ENCODE measurements around the gene ZNF740.

The ZNF740 gene

DNA sequence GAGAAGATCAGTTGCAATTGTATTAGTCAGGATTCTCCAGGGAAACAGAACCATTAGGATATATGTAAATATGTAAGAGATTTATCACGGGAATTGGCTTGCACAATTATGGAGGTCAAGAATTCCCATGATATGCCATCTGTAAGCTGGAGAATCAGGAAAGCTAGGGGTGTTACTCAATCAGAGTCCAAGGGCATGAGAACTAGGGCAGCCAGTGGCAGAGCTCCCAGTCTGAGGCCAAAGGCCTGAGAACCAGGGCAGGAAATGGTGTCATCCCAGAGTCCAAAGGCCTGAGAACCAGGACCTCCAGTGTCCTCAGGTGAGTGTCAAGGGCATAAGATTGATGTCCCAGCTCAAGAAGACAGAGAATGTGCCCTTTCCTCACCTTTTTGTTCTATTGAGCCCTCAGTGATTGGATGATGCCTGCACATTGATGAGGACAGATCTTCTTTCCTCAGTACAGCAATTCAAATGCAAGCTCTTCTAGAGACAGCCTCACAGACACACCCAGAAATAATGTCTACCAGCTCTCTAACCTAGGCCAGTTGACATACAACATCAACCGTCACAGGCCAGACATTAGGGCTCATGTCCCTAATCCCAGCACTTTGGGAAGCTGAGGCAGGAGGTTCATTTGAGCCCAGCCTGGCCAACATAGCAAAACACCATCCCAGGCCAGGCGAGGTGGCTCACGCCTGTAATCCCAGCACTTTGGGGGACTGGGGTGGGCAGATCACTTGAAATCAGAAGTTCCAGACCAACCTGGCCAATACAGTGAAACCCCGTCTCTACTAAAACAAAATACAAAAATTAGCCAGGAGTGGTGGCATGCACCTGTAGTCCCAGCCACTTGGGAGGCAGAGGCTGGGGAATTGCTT is 34.9 kb upstream of the ZNF740 start:
- TF ChIP-seq RAD21 (IDR thresholded peaks at IDR 0.05; ENCODE audit: low read depth) (no peak), TEAD4 (IDR thresholded peaks at IDR 0.05) (no peak), FOXM1 (IDR thresholded peaks at IDR 0.05; ENCODE audit: borderline replicate concordance, low read depth) (no peak), CREB1 (IDR thresholded peaks at IDR 0.05; ENCODE audit: low read depth) (no peak), NFIC (IDR thresholded peaks at IDR 0.05) (no peak), EP300 (IDR thresholded peaks at IDR 0.05; ENCODE audit: borderline replicate concordance) (no peak), EGR1 (IDR thresholded peaks at IDR 0.05) (no peak)
- TF ChIP-seq, protein P1, sequence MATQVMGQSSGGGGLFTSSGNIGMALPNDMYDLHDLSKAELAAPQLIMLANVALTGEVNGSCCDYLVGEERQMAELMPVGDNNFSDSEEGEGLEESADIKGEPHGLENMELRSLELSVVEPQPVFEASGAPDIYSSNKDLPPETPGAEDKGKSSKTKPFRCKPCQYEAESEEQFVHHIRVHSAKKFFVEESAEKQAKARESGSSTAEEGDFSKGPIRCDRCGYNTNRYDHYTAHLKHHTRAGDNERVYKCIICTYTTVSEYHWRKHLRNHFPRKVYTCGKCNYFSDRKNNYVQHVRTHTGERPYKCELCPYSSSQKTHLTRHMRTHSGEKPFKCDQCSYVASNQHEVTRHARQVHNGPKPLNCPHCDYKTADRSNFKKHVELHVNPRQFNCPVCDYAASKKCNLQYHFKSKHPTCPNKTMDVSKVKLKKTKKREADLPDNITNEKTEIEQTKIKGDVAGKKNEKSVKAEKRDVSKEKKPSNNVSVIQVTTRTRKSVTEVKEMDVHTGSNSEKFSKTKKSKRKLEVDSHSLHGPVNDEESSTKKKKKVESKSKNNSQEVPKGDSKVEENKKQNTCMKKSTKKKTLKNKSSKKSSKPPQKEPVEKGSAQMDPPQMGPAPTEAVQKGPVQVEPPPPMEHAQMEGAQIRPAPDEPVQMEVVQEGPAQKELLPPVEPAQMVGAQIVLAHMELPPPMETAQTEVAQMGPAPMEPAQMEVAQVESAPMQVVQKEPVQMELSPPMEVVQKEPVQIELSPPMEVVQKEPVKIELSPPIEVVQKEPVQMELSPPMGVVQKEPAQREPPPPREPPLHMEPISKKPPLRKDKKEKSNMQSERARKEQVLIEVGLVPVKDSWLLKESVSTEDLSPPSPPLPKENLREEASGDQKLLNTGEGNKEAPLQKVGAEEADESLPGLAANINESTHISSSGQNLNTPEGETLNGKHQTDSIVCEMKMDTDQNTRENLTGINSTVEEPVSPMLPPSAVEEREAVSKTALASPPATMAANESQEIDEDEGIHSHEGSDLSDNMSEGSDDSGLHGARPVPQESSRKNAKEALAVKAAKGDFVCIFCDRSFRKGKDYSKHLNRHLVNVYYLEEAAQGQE (IDR thresholded peaks at IDR 0.05; ENCODE audit: low read depth): no peak
- TF ChIP-seq, protein P2, sequence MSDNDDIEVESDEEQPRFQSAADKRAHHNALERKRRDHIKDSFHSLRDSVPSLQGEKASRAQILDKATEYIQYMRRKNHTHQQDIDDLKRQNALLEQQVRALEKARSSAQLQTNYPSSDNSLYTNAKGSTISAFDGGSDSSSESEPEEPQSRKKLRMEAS (IDR thresholded peaks at IDR 0.05): no peak
- TF ChIP-seq, protein P3, sequence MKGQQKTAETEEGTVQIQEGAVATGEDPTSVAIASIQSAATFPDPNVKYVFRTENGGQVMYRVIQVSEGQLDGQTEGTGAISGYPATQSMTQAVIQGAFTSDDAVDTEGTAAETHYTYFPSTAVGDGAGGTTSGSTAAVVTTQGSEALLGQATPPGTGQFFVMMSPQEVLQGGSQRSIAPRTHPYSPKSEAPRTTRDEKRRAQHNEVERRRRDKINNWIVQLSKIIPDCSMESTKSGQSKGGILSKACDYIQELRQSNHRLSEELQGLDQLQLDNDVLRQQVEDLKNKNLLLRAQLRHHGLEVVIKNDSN (IDR thresholded peaks at IDR 0.05): no peak

DNA sequence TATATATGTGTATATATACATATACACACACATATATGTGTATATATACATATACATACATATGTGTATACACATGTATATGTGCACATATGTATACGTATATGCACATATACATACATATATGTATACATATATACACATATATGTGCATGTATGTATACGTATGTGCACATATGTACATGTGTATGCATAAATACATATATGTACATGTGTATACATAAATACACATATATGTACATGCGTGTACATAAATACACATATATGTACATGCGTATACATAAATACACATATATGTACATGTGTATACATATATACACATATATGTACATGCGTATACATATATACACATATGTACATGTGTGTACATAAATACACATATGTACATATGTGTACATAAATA is 33.3 kb upstream of the ZNF740 start:
- no peak for TF ChIP-seq TCF12 (IDR thresholded peaks at IDR 0.05; ENCODE audit: low read depth)
- TF ChIP-seq FOXM1 (IDR thresholded peaks at IDR 0.05; ENCODE audit: borderline replicate concordance, low read depth): no peak
- TF ChIP-seq EP300 (IDR thresholded peaks at IDR 0.05; ENCODE audit: borderline replicate concordance): no peak
- TF ChIP-seq, protein P2 (IDR thresholded peaks at IDR 0.05): no peak
- no peak for TF ChIP-seq TEAD4 (IDR thresholded peaks at IDR 0.05)
- no peak for TF ChIP-seq ZBTB7A (IDR thresholded peaks at IDR 0.05; ENCODE audit: low read depth)

DNA sequence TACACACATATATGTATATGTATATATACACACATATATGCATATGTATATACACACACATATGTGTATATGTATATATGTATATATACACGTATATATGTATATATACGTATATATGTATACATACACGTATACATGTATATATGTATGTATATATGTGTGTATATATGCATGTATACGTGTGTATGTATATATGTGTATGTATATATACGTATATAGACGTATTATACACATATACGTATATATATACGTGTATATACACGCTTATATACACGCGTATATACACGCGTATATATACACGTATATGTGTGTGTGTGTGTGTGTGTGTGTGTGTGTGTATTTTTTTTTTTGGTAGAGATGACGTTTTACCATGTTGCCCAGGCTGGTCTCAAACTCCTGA is 32.9 kb upstream of the ZNF740 start:
- TF ChIP-seq, protein P1 (IDR thresholded peaks at IDR 0.05; ENCODE audit: low read depth): no peak
- no peak for TF ChIP-seq EP300 (IDR thresholded peaks at IDR 0.05; ENCODE audit: borderline replicate concordance)

DNA sequence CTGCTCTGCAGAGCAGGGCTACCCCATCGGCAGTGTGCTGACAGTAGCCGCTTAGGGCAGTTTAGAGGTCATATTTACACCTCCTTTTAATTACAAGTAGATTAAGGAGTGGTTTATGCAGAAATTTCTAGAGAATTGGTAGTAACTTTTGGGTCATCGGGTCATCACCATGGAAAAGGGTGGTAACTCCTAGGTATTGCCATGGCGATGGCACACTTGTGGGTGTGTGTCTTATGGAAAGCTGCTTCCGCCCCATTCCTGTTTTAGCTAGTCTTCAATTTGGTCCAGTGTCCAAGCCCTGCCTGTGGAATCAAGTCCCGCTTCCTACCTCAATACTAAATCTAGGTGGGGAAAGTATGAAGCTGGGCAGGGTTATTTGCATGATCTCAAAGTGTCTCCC is 29.5 kb upstream of the ZNF740 start:
- TF ChIP-seq FOXM1 (IDR thresholded peaks at IDR 0.05; ENCODE audit: borderline replicate concordance, low read depth) (no peak), ZBTB7A (IDR thresholded peaks at IDR 0.05; ENCODE audit: low read depth) (no peak), CREB1 (IDR thresholded peaks at IDR 0.05; ENCODE audit: low read depth) (no peak), YY1 (IDR thresholded peaks at IDR 0.05; ENCODE audit: low read depth) (no peak), EP300 (IDR thresholded peaks at IDR 0.05; ENCODE audit: borderline replicate concordance) (no peak), EGR1 (IDR thresholded peaks at IDR 0.05) (no peak), CEBPB (IDR thresholded peaks at IDR 0.05) (no peak)
- TF ChIP-seq, protein P2 (IDR thresholded peaks at IDR 0.05): no peak

DNA sequence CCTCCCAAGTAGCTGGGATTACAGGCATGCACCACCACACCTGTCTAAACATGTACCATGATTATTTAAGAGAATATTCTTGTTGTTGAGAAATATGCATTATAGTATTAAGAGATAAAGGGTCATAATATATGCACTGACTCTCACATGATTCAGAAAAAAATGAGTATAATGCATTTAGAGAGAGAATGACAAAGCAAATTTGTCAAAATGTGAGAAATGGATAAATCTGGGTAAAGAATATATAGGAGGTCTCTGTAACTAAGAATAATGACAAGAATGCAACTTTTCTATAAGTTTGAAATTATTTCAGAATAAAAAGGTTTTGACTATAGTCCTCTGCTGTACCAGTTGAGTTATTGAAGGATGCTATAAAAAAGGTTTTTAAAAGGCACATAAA is 28.1 kb upstream of the ZNF740 start:
- no peak for TF ChIP-seq EGR1 (IDR thresholded peaks at IDR 0.05)
- no peak for TF ChIP-seq TAF1 (IDR thresholded peaks at IDR 0.05; ENCODE audit: low read depth)
- no peak for TF ChIP-seq NFIC (IDR thresholded peaks at IDR 0.05)
- TF ChIP-seq TEAD4 (IDR thresholded peaks at IDR 0.05): no peak

DNA sequence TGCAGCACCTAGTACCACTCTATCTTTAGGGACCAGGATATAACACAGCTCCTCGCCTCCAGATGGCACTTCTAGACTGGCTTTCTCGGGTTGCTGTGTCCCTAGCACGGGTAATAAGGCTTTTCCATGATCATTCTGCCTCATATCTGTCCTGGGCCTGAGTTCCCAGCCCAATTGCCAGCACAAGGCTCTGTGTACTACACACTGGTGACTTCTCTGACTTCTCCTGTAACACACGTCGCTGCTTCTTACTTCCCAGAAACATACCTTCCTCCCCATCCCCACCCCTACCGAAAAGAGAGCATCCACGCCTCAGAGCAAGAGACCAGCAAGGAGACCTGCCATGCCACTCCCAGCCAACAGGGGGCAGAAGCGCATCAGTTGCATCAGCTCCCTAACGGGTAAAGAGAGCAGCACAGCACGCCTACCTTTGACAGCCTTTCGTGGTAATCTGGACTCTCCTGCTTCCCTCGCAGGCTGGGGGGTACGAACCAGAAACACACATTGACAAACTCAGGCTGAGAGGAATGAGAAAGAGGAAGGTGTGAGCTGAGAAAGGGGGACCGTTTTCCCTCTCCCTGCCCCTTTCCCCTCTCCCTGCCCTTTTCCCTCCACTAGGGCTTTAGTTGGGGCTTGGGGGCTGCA is 21.2 kb upstream of the ZNF740 start:
- TF ChIP-seq EP300 (IDR thresholded peaks at IDR 0.05; ENCODE audit: borderline replicate concordance) (no peak), RAD21 (IDR thresholded peaks at IDR 0.05; ENCODE audit: low read depth) (peak; percentile 96)
- TF ChIP-seq, protein P2 (IDR thresholded peaks at IDR 0.05): peak; percentile 69

Data from Ishikawa (cell line).